Tibial artery (tissue), 4 donors: ENCODE data around the gene PTPRG.

Experiments used
- DNase-seq, 2 donors: peaks; one replicate each; pipeline ENCODE4 v3.0.0-alpha.2; 2019
- H3K27ac ChIP-seq, 2 donors: fragments of 200-600 bp; sonication (generic) in 1 of 2; 1 replicate in 1 of 2; 2 replicates in 1 of 2; pipeline ENCODE4 v1.5.1; 2018 to 2019; ENCODE audit warnings: mild to moderate bottlenecking in 1 of 2
- H3K27me3 ChIP-seq, 2 donors: fragments of 200-600 bp; sonication (generic) in 1 of 2; one replicate each; pipeline versions ENCODE4 v1.5.1 to v1.6.0; 2016 to 2019
- H3K36me3 ChIP-seq, 3 donors: fragments of 200-600 bp; sonication (generic) in 2 of 3; one replicate each; pipeline ENCODE4 v1.5.1; 2016 to 2019; ENCODE audit warnings: mild to moderate bottlenecking in 2 of 3
- H3K4me1 ChIP-seq, 4 donors: fragments of 200-600 bp; sonication (generic) in 2 of 4; 1 replicate in 3 of 4; 2 replicates in 1 of 4; pipeline ENCODE4 v1.5.1; 2016 to 2019
- H3K4me3 ChIP-seq, 2 donors: fragments of 200-600 bp; sonication (generic) in 1 of 2; 1 replicate in 1 of 2; 2 replicates in 1 of 2; pipeline ENCODE4 v1.5.1; 2018 to 2019; ENCODE audit warnings: mild to moderate bottlenecking in 2 of 2
- H3K9me3 ChIP-seq, 3 donors: fragments of 200-600 bp; sonication (generic) in 1 of 3; one replicate each; pipeline ENCODE4 v1.5.1; 2016 to 2019
- CTCF ChIP-seq, 2 experiments: fragments of 200-600 bp in 1 of 2; fragments of 450-650 bp in 1 of 2; IDR thresholded peaks; one replicate each; pipeline ENCODE4 v1.5.1; 2017 to 2019; ENCODE audit warnings: antibody characterized with exemption in 2 of 2, mild to moderate bottlenecking in 1 of 2, moderate library complexity in 1 of 2
- intact Hi-C: fragments of 100-400 bp; cut with DNase I; formaldehyde crosslinking; loops from one replicate; pipeline ENCODE4 v1.15.0; 2023; ENCODE audit warnings: low total_unique reads

Gene PTPRG

GRCh38 chr3:62172199-62172598 lies 610.8 kb downstream of the PTPRG start:
- Histone ChIP-seq H3K4me1 (peaks cover 0 to 42% (median 24%) of the 10 kb centered on the region in 4 donors), H3K27me3 (no peaks in the 10 kb centered on the region), H3K36me3 (peaks cover 0 to 7% (median 0%) of the 10 kb centered on the region in 3 donors), H3K9me3 (no peaks in the 10 kb centered on the region), H3K27ac (no peak overlapping the region), H3K4me3 (no peak overlapping the region)
- TF ChIP-seq CTCF (IDR thresholded peaks at IDR 0.05) = no peak
- intact Hi-C loops = no loop called here
- DNase-seq = no peak

- Histone ChIP-seq H3K36me3 (peaks cover 0 to 7% (median 0%) of the 10 kb centered on the region in 3 donors), H3K9me3 (no peaks in the 10 kb centered on the region), H3K27ac (no peak overlapping the region), H3K4me1 (peaks cover 0 to 24% (median 14%) of the 10 kb centered on the region in 4 donors), H3K27me3 (no peaks in the 10 kb centered on the region), H3K4me3 (no peak overlapping the region)
- no peak for DNase-seq
- intact Hi-C loops = no loop called here
- no peak for TF ChIP-seq CTCF (IDR thresholded peaks at IDR 0.05)
Observed at GRCh38 chr3:62173939-62174515, 612.7 kb downstream of the PTPRG start.

GRCh38 chr3:62175161-62175560 lies 613.8 kb downstream of the PTPRG start:
- TF ChIP-seq CTCF (IDR thresholded peaks at IDR 0.05) = no peak
- Histone ChIP-seq H3K36me3 (peaks cover 0 to 7% (median 0%) of the 10 kb centered on the region in 3 donors), H3K4me3 (no peak overlapping the region), H3K9me3 (no peaks in the 10 kb centered on the region), H3K27me3 (no peaks in the 10 kb centered on the region), H3K27ac (no peak overlapping the region), H3K4me1 (peaks cover 0 to 14% (median 6%) of the 10 kb centered on the region in 4 donors)
- intact Hi-C loops = no loop called here
- no peak for DNase-seq

- Histone ChIP-seq H3K4me3 (no peak overlapping the region), H3K36me3 (no peaks in the 10 kb centered on the region), H3K27ac (no peak overlapping the region), H3K9me3 (no peaks in the 10 kb centered on the region), H3K27me3 (no peaks in the 10 kb centered on the region), H3K4me1 (peaks cover 0 to 6% (median 0%) of the 10 kb centered on the region in 4 donors)
- no peak for DNase-seq
- TF ChIP-seq CTCF (IDR thresholded peaks at IDR 0.05) = no peak
- intact Hi-C loops = no loop called here
Observed at GRCh38 chr3:62178032-62178431, 616.7 kb downstream of the PTPRG start.

- Histone ChIP-seq H3K4me1 (peaks cover 0 to 7% (median under 1%) of the 10 kb centered on the region in 4 donors), H3K9me3 (no peaks in the 10 kb centered on the region), H3K36me3 (no peaks in the 10 kb centered on the region), H3K4me3 (no peak overlapping the region), H3K27ac (no peak overlapping the region), H3K27me3 (no peaks in the 10 kb centered on the region)
- no peak for DNase-seq
- no peak for TF ChIP-seq CTCF (IDR thresholded peaks at IDR 0.05)
- intact Hi-C loops = no loop called here
Observed at GRCh38 chr3:62178739-62179600, 617.6 kb downstream of the PTPRG start.
